HepG2 (cell line): ENCODE results near the gene FAM83C. TPM values are rescaled to one million over a fixed set of nuclear protein-coding genes. Genes with fewer than 3 reads are reported as not detected.

Experiments
- AHR ChIP-seq: IDR thresholded peaks from 2 replicates; pipeline ENCODE4 v1.6.1; 2018; ENCODE audit warnings: missing genetic modification reagents, missing compliant biosample characterization
- ATF7 ChIP-seq, 2 experiments: fragments of 450-650 bp in 1 of 2; sonication (generic) in 1 of 2; formaldehyde crosslinking in 1 of 2; IDR thresholded peaks; 2 replicates each; pipeline versions ENCODE4 v1.4.0 to v1.6.1; 2016 to 2020; ENCODE audit warnings: antibody characterized with exemption in 1 of 2, mild to moderate bottlenecking in 1 of 2, missing genetic modification reagents in 1 of 2
- ATRX ChIP-seq: sonication (generic); formaldehyde crosslinking; IDR thresholded peaks from 2 replicates; pipeline ENCODE4 v1.4.0; 2020; ENCODE audit warnings: missing genetic modification reagents, borderline replicate concordance
- CEBPG ChIP-seq: IDR thresholded peaks from 2 replicates; pipeline ENCODE4 v1.6.1; 2016
- HCFC1 ChIP-seq: fragments of 150-350 bp; IDR thresholded peaks from 2 replicates; pipeline ENCODE4 v1.6.1; 2014; ENCODE audit warnings: low read depth, low read length
- HOXD1 ChIP-seq: sonication (generic); formaldehyde crosslinking; IDR thresholded peaks from 2 replicates; pipeline ENCODE4 v1.5.0; 2020; ENCODE audit warnings: missing genetic modification reagents
- ISL2 ChIP-seq: sonication (generic); formaldehyde crosslinking; IDR thresholded peaks from 2 replicates; pipeline ENCODE4 v1.5.0; 2020; ENCODE audit warnings: missing genetic modification reagents
- KDM6A ChIP-seq: IDR thresholded peaks from 2 replicates; pipeline ENCODE4 v1.6.1; 2016; ENCODE audit warnings: low read depth
- MATR3 ChIP-seq: sonication (generic); formaldehyde crosslinking; IDR thresholded peaks from 2 replicates; pipeline ENCODE4 v1.4.0; 2020; ENCODE audit warnings: missing genetic modification reagents
- MIXL1 ChIP-seq: IDR thresholded peaks from 2 replicates; pipeline ENCODE4 v1.6.1; 2016
- PLRG1 ChIP-seq: fragments of 450-650 bp; conservative IDR thresholded peaks from 2 replicates; pipeline ENCODE4 v1.6.1; 2016
- SETDB1 ChIP-seq: sonication (generic); formaldehyde crosslinking; IDR thresholded peaks from 2 replicates; pipeline ENCODE4 v1.5.1; 2020; ENCODE audit warnings: missing genetic modification reagents, mild to moderate bottlenecking, borderline replicate concordance
- SNAPC2 ChIP-seq: sonication (generic); formaldehyde crosslinking; IDR thresholded peaks from 2 replicates; pipeline ENCODE4 v1.8.1; 2022; ENCODE audit warnings: mild to moderate bottlenecking, missing genetic modification reagents
- SRY ChIP-seq: sonication (generic); formaldehyde crosslinking; IDR thresholded peaks from 2 replicates; pipeline ENCODE4 v1.8.0; 2022; ENCODE audit warnings: mild to moderate bottlenecking, missing genetic modification reagents
- TRAFD1 ChIP-seq: sonication (generic); formaldehyde crosslinking; IDR thresholded peaks from 2 replicates; pipeline ENCODE4 v1.5.1; 2020; ENCODE audit warnings: missing genetic modification reagents, mild to moderate bottlenecking, borderline replicate concordance
- ZBTB44 ChIP-seq: sonication (generic); formaldehyde crosslinking; IDR thresholded peaks from 2 replicates; pipeline ENCODE4 v1.4.0; 2020; ENCODE audit warnings: missing genetic modification reagents
- ZNF234 ChIP-seq: sonication (generic); formaldehyde crosslinking; conservative IDR thresholded peaks from 2 replicates; pipeline ENCODE4 v1.5.1; 2020; ENCODE audit warnings: mild to moderate bottlenecking, missing genetic modification reagents
- ZNF451 ChIP-seq: sonication (generic); formaldehyde crosslinking; IDR thresholded peaks from 2 replicates; pipeline ENCODE4 v1.5.0; 2020; ENCODE audit warnings: mild to moderate bottlenecking, missing genetic modification reagents
- ZNF501 ChIP-seq: sonication (generic); formaldehyde crosslinking; IDR thresholded peaks from 2 replicates; pipeline ENCODE4 v1.5.1; 2020; ENCODE audit warnings: mild to moderate bottlenecking, moderate library complexity, missing genetic modification reagents
- ZNF607 ChIP-seq: sonication (generic); formaldehyde crosslinking; IDR thresholded peaks from 2 replicates; pipeline ENCODE4 v1.5.1; 2020; ENCODE audit warnings: missing genetic modification reagents, mild to moderate bottlenecking, borderline replicate concordance
- ZNF670 ChIP-seq: sonication (generic); formaldehyde crosslinking; IDR thresholded peaks from 2 replicates; pipeline ENCODE4 v1.8.0; 2022; ENCODE audit warnings: mild to moderate bottlenecking, missing genetic modification reagents, borderline replicate concordance
- ZNF761 ChIP-seq: sonication (generic); formaldehyde crosslinking; conservative IDR thresholded peaks from 2 replicates; pipeline ENCODE4 v1.4.0; 2020; ENCODE audit warnings: mild to moderate bottlenecking, missing genetic modification reagents
- ZNF790 ChIP-seq: sonication (generic); formaldehyde crosslinking; IDR thresholded peaks from 2 replicates; pipeline ENCODE4 v1.8.0; 2022; ENCODE audit warnings: missing genetic modification reagents, mild to moderate bottlenecking, borderline replicate concordance
- ZSCAN20 ChIP-seq: sonication (generic); formaldehyde crosslinking; IDR thresholded peaks from 2 replicates; pipeline ENCODE4 v1.4.0; 2020; ENCODE audit warnings: missing genetic modification reagents, mild to moderate bottlenecking, borderline replicate concordance
- ZZZ3 ChIP-seq: sonication (generic); formaldehyde crosslinking; IDR thresholded peaks from 2 replicates; pipeline ENCODE4 v1.4.0; 2020; ENCODE audit warnings: missing genetic modification reagents, mild to moderate bottlenecking, borderline replicate concordance
- polyA plus RNA-seq, 8 experiments: library from polyadenylated mRNA; depleted of rRNA in 3 of 8; stranded (reverse) in 7 of 8; unstranded in 1 of 8; fragments of >200 nt; fragmentation: Illumina TruSeq in 4 of 8; extraction: Trizol in 4 of 8; gene quantifications; 2 replicates each; pipeline versions ENCODE4 v1.2.1 to v1.2.3, GENCODE V29; 2011 to 2016; ENCODE audit warnings: low read depth in 4 of 8, missing spikeins in 1 of 8, mixed read lengths in 1 of 8; ENCODE audit not compliant: insufficient read depth in 1 of 8
- total RNA-seq, 5 experiments: library from RNA; depleted of rRNA; stranded (reverse); fragments of >200 nt; fragmentation: Illumina TruSeq; extraction: Trizol; gene quantifications; 2 replicates each; pipeline ENCODE4 v1.2.3, GENCODE V29; 2016; ENCODE audit warnings: low read depth in 1 of 5
- TF ChIP-seq, protein P1 (sequence below): sonication (generic); formaldehyde crosslinking; IDR thresholded peaks from 2 replicates; pipeline ENCODE4 v1.8.0; 2022; ENCODE audit warnings: missing genetic modification reagents, mild to moderate bottlenecking, moderate library complexity, borderline replicate concordance
- TF ChIP-seq, protein P2 (sequence below): sonication (generic); formaldehyde crosslinking; IDR thresholded peaks from 2 replicates; pipeline ENCODE4 v1.5.1; 2020; ENCODE audit warnings: missing genetic modification reagents, mild to moderate bottlenecking, borderline replicate concordance

The FAM83C gene
- total and polyA plus RNA-seq, 2 of the 13 experiments (the other 11 are each of a cell fraction or from before 2014, with no cell fraction given) = 0.04 TPM; not detected in 1

DNA sequence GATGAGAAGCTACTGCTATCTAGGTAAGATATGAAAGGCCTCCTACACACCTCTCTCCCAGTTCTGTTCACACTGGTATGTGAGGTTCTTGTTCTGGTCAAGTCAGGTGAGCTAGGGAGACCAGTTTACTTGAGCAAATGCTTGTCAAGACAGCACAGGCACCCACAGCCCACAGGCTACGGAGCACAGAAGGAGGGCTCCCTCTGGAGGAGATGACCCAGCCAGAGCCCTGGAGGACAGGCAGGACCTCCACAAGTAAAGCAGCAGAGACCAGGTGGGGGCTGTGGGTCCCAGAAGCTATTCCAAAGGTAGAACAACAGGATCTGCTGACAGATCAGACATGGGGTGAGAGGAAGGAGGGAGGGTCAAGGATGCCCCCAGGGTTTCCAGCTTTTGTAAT lies 27.5 kb downstream of the FAM83C start (continued):
- no peak for TF ChIP-seq ZNF607 (CRISPR knock-in tag)
- no peak for TF ChIP-seq MATR3 (CRISPR knock-in tag)
- TF ChIP-seq KDM6A = no peak
- no peak for TF ChIP-seq ZNF451
- no peak for TF ChIP-seq SNAPC2
- TF ChIP-seq HCFC1 = no peak
- TF ChIP-seq, protein P1, sequence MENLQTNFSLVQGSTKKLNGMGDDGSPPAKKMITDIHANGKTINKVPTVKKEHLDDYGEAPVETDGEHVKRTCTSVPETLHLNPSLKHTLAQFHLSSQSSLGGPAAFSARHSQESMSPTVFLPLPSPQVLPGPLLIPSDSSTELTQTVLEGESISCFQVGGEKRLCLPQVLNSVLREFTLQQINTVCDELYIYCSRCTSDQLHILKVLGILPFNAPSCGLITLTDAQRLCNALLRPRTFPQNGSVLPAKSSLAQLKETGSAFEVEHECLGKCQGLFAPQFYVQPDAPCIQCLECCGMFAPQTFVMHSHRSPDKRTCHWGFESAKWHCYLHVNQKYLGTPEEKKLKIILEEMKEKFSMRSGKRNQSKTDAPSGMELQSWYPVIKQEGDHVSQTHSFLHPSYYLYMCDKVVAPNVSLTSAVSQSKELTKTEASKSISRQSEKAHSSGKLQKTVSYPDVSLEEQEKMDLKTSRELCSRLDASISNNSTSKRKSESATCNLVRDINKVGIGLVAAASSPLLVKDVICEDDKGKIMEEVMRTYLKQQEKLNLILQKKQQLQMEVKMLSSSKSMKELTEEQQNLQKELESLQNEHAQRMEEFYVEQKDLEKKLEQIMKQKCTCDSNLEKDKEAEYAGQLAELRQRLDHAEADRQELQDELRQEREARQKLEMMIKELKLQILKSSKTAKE (CRISPR knock-in tag) = no peak
- TF ChIP-seq SRY (CRISPR knock-in tag) = no peak
- TF ChIP-seq MIXL1 = no peak
- TF ChIP-seq CEBPG (CRISPR knock-in tag) = no peak
- no peak for TF ChIP-seq PLRG1
- TF ChIP-seq ZNF761 (CRISPR knock-in tag) = 0 out of 2 replicates have a peak, but pooled peaks have one; percentile 30
- TF ChIP-seq ZBTB44 = no peak
- TF ChIP-seq TRAFD1 (CRISPR knock-in tag) = no peak
- TF ChIP-seq ZSCAN20 = no peak
- no peak for TF ChIP-seq ZNF234
- no peak for TF ChIP-seq AHR (CRISPR knock-in tag)
- no peak for TF ChIP-seq ATF7 (IDR thresholded peaks at IDR 0.05)
- 0 out of 2 replicates have a peak, but pooled peaks have one; percentile 30 for TF ChIP-seq ATF7 (CRISPR knock-in tag; IDR thresholded peaks at IDR 0.05)
- TF ChIP-seq ZNF670 (CRISPR knock-in tag) = no peak
- TF ChIP-seq, protein P2, sequence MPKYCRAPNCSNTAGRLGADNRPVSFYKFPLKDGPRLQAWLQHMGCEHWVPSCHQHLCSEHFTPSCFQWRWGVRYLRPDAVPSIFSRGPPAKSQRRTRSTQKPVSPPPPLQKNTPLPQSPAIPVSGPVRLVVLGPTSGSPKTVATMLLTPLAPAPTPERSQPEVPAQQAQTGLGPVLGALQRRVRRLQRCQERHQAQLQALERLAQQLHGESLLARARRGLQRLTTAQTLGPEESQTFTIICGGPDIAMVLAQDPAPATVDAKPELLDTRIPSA (CRISPR knock-in tag) = no peak
- TF ChIP-seq ZZZ3 = no peak
- TF ChIP-seq ATRX (CRISPR knock-in tag) = no peak
- no peak for TF ChIP-seq ISL2 (CRISPR knock-in tag)
- TF ChIP-seq HOXD1 = no peak
- TF ChIP-seq SETDB1 = no peak
- 0 out of 2 replicates have a peak, but pooled peaks have one; percentile 2 for TF ChIP-seq ZNF501 (CRISPR knock-in tag)
- no peak for TF ChIP-seq ZNF790 (CRISPR knock-in tag)
